M059J (cell line): ENCODE data around the gene DCAF8. TPM values are rescaled to one million over a fixed set of nuclear protein-coding genes. Genes with fewer than 3 reads are reported as not detected.

Source experiments
- DNase-seq: peaks from one replicate; pipeline ENCODE4 v3.0.0-alpha.2; 2012; ENCODE audit warnings: low read depth
- total RNA-seq: library from RNA; depleted of rRNA; stranded (reverse); fragments of >200 nt; shearing (Covaris generic); gene quantifications from 2 replicates; pipeline ENCODE4 v1.2.3, GENCODE V29; 2014

The DCAF8 gene
- total RNA-seq, 1 experiment from 2014 or later: 40.6 TPM

DNA sequence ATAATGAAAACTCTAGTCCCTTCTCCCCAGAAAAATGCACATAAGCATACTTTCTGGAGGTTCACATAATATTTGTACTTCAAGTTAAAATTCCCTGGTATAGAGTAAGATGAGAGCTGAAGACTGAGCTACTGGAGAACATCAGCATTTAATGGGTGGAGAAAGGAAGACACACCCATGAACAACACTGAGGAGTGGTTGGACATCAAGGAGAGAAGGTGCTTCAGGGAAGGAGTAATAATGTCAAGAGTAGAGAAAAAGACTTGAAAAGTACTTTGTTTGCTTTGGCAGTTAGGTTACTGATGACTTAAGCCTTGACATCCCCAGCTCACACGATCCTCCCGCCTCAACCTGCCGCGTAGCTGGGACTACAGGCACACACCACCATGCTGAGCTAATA lies 35.3 kb downstream of the DCAF8 start:
- no peak for DNase-seq

DNA sequence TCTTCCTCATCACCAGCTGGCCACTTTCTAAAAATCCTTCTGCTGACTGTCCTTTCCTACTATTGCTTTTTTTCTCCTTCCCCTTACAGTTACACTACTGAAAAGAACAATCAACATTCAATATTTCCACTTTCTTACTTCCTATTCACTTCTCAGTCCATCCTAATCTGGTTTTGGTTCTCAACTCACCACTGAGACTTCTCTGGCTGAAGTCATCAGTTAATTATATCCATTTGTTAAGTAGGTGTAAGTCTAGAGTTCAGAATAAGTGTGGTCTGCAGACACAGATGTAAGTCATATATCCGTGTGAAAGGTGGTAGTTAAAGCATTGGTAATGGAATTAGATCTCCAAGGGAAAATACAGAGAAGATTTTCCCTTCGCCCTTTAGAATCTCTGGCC lies 35.7 kb downstream of the DCAF8 start:
- no peak for DNase-seq

DNA sequence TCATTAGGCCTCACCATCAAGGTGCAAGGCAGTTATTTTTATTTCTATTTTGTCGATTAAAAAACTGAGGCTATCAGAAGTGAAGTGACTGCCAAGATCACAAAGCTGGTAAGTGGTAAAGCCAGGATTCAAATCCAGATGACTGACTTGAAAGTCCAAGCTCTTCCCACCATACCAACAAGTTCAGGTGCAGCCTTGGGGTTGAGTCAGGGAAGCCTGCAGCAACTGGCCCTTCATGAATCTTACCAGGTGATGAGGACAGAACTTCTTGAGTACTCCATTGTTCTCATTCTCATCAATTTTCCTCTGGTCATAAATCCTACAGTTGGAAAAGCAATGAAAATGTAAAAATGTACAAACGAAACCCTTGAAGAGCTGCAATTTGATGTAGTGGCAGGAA lies 37.0 kb downstream of the DCAF8 start:
- no peak for DNase-seq

DNA sequence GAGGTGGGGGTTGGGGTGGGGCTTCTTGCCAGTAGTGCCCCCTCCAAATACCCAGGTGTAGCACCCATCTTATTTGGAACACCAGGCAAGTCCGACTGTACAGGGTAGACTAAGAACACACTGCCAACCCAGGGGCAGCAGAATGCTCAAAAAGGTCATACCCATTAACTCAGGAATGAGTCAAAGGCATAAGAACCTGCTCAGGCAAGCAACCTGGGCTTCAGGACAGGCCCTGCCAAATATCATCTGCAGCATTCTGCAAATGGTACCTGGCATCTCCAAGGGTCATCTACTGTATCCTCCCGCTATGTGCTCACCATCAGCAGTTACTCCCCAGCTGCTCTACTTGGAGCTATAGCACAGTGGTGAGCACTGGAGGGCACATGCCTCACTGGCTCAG lies 37.7 kb downstream of the DCAF8 start:
- no peak for DNase-seq

DNA sequence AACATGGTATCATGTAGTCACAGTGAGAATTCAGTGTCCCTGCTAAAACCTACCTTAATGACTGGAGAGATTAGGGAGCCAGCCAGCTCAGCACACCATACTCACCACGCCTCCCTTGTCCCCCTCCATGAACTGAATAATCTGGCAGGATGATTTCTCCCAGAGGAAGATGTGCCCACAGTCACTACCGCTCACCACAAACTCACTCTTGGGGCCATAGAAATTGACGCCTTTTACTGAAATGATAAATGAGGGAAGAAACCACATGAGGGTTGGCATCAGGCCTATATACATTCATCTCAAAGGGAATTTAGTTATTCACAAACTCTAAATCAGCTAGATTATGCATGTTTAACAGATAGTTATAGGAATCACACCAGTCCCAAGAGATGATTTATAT lies 39.8 kb downstream of the DCAF8 start:
- DNase-seq: no peak

DNA sequence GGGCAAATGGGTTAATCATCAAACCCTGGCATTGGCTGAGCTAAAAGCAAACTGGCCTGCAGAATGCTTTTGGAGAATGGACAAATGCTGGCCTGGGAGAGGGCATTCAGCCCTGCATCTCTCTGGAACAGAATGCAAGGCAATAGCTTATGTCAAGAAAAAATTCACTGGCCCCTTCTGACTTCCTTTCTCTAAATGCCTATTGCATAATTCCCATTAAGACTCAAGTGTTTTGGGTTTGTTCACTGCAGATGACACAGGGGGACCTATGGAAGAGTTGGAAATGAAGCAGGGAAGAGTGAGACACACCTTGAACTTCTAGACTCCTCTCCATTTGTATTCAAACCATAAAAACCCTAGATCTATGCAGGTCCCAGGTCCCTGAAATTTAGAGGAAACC lies 41.3 kb downstream of the DCAF8 start:
- no peak for DNase-seq

DNA sequence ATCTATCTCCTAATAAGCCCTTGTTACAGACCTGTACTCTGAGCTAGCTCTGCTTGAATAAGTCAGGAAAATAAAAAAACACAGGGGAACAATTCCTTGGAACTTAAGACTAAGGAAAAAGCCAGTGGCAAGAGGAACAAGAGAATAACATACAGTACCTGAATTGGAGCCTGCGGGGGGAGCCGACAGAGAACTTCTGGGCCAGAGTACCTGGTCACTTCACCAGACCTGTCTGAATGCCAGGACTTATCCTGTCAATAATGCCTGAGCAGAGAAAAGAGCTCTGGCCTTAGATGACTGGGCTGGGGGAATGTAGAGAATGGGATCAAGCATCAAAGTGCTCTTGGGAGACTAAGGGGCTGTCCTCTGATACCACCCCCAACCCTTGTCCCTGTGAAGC lies 42.0 kb downstream of the DCAF8 start:
- DNase-seq: no peak

DNA sequence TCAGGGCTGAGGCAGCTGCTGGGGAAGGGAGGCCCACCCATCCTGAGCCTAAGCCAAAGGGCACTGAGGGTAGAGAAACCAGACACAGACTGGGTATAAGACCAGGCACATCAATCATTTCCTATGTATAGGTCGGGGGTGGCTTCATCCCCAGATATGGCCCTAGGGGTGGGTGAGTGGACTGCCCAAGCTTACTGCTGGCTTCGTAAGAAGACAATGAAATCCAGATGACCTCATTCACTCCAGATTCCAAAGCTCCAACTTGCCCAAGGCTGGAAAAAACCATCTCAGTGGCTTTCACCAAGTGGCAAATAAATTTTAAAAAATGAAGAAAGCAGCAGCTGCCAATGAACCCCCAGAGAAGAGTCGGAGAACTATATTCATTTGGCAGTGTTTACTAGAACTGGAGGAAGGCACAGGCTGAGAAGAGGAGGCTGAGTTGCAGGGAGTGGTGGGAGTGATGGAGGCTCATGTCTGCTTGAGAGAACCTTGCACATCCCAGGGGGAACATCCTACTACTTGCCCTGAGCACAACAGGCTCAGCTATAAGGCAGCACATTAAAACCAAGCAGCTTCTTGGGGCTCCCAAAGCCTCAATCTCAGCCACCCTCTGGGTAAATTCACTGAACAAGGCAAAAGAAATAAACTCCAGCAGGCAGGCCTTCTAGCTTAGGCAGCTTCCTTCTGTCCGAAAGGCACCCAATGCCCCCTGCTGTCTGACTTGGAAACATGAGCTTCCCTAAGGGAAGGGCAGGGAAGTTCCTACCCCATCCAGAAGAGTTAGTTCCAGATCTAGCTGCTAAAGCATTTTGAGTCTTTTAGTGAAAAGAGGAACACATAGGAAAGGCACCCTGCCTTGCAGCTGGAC lies 43.1 kb downstream of the DCAF8 start:
- DNase-seq: peak; percentile 77

DNA sequence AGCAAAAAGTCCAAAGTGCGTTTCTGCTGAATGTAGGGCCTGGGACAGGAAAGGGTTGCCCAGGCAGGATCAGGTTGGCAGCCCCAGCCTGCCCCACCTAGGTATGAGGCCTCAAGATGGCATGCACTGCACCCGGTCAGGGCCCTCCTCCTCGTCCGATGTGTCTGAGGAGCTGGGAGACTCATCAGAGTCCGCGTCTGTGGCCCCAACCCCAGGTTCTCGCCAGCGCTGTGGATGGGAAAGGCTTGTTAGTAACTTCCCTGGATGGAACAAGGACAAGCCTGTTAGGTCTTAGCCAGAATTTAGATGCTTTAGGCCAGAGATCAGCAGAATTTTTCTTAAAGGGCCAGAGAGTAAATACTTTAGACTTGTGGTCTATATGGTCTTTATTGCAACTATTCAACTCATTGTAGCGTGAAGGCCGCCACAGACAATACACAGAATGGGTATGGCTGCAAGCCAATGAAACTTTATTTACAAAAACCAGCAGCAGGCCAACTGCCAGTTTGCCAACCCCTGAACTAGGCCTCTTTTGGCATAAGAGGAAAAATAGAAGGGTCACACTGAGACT lies 44.8 kb downstream of the DCAF8 start:
- no peak for DNase-seq

DNA sequence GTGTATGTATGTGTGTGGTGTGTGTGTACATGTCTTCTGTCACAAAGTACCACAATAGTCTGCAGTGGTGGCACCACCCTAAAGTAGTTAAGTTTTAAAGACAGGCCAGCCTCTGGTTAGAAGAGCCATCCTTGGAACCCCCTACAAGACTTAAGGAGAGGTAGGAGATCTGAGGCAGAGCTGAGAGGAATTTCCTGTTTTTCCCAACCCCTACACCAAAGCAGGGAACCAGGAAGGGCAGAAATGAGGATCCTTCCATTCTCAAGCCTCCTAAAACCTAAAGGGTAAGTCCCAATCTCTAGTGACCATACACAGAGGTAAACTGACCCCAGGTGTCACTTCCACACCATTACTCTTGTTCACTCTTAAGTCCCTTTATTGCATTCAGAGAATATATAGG lies 46.0 kb downstream of the DCAF8 start:
- DNase-seq: no peak

DNA sequence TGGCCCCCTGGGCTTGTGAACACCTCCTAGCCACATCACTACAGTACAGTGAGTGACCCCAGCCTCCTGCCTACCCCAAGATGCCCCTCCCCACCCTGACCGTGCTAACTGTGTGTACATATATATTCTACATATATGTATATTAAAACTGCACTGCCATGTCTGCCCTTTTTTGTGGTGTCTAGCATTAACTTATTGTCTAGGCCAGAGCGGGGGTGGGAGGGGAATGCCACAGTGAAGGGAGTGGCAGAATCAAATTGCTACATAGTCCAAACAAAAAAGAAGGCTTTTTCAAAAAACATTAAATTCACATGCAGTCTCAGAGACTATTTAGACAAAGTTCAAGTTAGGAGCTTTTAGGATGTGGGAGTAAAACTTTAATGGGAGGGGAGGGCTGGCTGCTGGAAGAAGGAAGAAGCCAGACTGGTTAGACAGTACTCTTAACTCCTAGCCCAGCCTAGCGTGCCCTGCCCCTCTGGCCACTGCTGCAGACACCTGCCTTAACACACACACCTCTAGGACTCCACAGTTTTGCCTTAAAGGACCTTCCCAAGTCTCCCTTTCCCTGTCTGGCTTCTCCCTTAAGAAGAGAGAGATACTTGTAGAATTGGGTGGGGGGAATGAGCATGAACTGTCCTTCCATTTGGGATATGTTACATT lies 47.7 kb downstream of the DCAF8 start:
- no peak for DNase-seq

DNA sequence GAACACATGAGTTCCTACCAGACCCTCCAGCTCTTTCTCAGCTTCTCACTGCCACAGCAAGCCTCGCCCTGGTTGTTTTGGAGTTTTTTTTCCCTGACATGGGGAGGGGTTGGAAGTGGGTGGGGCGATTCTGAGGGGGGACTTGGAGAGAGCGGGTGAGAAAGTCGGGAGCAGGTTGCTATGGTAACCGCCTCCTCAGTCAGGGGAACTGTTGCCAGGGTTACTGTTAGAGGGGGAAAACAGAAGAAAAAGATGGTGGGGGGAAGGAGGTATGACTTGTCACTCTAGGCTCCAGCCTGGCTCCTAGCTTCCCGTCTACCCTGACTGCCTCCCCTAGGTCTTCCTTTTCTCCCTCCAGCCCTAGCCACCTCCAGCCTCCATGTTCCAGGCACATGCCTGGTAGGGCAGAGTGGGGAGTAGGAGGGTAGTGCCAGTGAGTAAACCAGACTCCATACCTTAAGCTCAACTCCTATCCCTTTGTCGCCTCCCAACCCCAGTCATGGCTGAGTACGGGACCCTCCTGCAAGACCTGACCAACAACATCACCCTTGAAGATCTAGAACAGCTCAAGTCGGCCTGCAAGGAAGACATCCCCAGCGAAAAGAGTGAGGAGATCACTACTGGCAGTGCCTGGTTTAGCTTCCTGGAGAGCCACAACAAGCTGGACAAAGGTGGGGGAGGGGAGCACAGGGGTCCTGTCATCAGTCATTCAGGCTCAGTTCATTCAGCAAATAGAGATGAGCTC lies 51.1 kb downstream of the DCAF8 start:
- no peak for DNase-seq

DNA sequence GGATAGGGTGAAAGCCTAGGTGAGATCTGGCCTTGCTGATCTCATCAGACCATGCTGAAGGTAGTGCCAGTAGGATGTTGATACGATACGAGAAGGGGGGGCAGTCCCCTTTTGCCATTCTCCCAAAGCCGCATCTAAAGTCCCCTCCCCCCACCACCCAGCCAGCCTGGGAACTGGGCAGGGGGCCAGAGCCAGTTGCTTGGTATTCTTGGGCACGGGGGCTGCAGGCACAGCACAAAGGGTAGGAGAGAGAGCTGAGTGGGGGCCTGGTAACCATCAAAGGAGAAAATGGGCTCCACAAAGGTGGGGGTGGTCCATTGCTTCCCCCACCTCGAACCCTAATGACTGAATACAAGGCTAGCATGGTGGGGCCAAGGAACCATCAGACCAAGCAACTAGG lies 51.8 kb downstream of the DCAF8 start:
- DNase-seq: no peak

DNA sequence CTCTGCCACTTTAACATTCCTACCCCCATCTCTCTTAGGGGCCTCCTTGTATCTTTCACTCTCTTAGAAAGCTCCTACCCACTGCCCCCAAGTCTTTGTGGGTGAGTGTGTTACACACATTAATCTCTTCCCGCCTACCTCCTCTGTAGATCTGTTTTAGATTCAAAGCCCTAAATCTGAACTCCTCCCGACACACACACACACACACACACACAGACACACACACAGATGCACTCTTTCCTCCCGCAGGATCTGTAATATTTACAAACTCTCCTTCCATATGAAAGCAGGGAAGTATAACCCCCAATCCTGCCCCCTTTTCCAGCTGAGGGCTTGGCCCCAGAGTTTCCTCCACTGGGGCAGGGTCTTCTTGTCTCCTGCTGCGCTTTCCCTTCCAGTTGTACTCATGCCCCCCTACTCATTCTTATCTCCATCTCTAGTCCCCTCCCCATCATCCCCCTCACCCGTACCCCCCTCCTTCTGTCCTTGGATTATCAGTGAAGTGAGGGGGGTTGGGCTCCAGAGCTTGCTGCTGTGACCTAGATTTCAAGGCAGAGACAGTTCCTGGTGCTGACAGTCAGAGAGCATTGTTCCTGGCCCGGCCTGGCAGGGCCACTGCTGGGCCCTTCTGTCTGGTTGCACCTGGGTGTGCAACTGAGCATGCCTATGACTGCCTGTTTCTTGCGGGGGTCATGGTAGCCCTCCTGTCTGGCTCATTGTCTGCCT lies 52.9 kb downstream of the DCAF8 start:
- no peak for DNase-seq

DNA sequence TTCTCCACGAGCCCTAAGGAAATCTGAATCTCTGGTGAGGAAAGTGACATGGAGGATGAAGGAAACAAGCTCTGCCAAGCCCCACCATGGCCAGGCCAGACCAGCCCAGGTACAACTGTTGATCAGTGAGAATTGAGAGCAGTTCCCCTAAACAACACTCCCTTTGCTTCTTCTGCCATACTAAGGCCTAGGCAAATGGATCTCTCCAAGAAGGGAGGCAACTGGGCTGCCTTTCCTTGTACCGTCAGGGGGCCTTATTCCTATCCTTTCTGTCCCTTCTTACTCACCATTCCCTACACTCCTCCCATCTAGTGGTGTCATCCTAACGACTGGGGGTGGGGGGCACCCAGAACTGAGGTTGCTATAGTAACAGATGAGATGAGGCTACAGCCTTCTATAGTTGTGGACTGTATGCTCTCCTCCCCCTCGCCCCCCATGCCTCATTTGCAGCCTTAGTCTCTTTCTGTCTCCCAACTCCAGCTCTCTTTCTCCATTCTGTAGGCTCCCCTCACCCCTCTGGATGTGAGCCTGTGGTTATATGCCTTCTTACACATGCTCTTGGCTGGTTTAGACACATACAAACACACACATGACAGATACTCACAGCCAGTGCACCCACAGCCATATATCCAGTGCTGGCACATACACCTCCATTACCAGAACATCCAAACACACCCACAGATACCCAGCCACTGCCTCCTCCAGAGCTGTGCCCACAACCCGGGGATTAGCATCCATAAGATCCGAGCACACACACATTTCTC lies 53.6 kb downstream of the DCAF8 start:
- no peak for DNase-seq

DNA sequence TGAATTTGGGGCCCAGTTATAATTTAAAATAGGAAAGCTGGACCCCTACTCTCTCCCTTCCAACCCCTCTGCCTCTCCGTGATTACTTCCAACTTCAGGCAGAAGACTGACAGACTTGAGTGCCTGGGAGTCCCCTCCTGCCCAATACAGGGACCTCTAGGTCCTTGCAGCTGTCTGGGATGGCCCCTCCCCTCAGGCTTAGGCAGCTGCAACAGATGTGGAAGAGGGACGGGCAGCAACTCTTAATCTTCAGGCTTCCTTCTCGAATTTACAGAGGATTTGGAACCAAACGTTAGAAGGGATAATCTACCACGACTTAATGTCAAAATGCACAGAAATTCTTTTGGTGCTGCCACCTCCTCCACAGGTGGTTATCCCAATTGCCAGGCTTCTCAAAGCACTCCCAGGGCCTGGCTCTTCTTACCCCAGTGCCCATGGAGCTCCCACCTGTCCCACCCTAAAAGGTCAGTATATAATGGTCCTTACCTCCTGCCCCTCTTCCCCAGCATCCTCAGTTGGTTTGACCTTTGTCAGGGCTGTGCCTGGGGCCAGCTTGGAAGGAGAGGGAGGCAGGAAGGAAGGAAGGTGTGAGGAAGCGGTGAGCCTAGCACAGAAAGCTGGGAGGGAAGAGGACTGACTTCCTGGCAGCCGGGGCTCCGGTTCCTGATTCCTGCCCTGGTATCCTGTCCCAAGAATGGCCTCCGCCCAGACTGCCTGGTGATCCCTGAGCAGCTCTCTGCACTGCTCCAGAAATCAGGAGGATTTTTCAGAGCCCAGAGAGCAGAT lies 54.4 kb downstream of the DCAF8 start:
- DNase-seq: no peak

DNA sequence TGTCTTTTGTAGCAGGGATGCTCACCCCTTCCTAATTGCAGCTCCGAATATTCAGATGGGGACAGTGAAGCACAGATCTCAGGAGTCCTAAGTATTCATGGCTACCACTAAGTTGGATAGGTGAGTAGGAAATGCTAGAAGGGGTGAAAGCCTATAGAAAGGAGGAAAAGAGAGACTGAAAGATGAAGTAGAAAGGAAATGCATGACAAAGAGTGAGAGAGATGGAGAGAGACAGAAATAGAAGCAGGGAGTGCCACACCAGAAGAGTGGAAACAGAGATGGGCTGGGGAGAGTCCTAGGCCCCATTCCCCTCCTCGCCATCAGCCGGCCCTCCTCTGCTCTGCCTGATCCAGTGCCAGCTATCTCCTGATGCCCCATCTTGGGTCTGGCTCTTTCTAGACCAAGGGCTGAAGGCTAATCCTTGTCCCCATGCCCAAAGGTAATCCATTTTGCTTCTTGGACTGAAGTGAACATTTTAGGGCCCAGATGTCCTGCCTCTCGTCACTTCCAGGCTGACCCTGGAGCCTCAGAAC lies 55.2 kb downstream of the DCAF8 start:
- DNase-seq: no peak

DNA sequence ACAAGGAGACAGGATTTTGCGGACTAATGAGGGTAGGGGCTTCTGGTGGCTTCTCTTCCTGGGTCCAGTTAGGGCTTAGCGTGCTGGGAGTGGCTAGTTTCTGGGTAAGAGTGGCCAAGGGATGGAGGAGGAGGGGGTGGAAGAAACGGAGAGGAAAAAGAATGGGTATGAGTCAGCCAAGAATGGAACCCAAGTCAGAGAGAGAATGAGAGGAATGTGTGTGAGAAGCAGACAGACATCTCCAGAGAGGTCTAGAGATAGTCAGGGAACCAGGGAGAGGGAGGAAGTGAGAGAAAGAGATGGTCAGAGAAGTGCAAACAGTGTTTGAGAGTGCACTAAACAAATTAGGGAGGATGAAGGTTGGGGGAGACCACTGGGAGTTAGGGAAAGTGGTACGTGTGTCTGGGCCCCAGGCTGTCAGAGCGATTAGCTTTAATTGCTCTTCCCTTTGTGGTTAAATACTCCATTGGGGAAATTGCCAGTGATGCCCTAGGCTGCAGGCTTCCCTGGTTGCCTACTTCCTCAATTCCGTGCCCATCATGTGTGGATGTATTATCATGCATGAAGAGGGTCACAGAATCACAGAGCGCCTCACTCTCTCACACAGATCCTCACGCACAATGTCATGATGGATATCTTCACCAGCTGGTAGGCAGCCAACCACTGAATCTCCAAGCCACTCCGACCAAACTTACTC lies 55.8 kb downstream of the DCAF8 start:
- peak; percentile 93 for DNase-seq

DNA sequence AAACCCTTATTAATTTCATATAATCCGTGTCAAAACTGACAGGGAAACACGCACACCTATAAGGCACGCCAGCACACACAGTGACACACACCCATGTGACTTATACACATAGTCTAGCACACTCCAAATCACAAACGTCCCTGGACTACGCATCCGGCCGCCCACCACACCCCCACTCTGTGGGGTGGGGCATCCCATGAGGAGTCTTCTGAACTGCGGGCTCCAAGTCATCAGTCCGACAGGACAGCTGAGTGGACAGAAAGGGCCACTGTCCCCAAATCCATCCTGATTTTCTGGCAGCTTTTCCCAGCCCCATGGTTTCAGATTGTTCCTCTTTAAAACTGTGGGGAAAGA lies 56.3 kb downstream of the DCAF8 start:
- DNase-seq: peak; percentile 78
